HUES48 (cell line): Measurements from ENCODE around the gene STXBP4.

Experiments used
- H3K27ac ChIP-seq: one replicate; pipeline ENCODE4 v1.7.0; 2013; ENCODE audit warnings: low read depth, low read length, inconsistent platforms
- H3K27me3 ChIP-seq: 2 replicates; pipeline ENCODE4 v1.6.1; 2013; ENCODE audit warnings: mild to moderate bottlenecking, low read length; ENCODE audit not compliant: control insufficient read depth, insufficient read depth
- H3K36me3 ChIP-seq: 2 replicates; pipeline ENCODE4 v1.6.1; 2013; ENCODE audit warnings: low read length; ENCODE audit not compliant: control insufficient read depth, insufficient read depth
- H3K4me1 ChIP-seq: 2 replicates; pipeline ENCODE4 v1.6.1; 2013; ENCODE audit warnings: mild to moderate bottlenecking, low read length; ENCODE audit not compliant: control insufficient read depth, insufficient read depth
- H3K4me3 ChIP-seq: 2 replicates; pipeline ENCODE4 v1.5.1; 2013; ENCODE audit warnings: mild to moderate bottlenecking, low read depth, low read length
- H3K9ac ChIP-seq: 2 replicates; pipeline ENCODE4 v1.6.1; 2013; ENCODE audit warnings: mild to moderate bottlenecking, low read depth, low read length, moderate library complexity
- H3K9me3 ChIP-seq: 2 replicates; pipeline ENCODE4 v1.6.1; 2013; ENCODE audit warnings: low read length; ENCODE audit not compliant: control insufficient read depth, insufficient read depth

Gene STXBP4

DNA sequence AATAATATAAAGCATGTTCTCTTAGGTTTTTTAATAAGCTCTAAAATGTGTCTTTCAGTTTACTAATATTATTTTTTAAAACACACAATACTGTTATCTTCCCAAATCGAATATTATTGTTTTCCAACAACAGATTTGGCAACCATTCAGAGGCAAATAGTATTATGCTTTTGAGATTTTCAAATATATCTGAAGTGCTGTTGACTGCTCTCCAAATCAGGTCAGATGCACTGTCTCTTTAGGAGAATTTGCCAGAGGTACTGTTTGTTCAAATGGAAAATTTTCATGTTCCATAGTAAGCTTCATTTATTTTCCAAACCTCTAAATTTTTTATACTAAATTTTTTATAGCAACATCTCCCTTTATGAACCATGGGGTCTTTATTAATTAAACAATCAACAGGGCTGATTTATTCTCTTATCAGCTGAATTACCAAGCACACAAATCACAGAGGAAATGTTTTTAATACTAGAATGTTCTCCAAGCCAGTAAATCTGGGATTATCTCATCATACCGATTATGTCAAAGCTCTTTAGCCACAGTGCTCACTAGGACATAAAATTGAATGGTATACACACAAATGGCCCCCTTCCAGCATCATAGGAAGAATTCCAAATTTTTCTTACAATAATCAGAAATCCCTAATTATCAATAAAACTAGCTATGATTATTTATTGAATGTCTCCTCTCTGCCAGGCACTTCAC, 187.4 kb downstream of the STXBP4 start:
- no peak overlapping the region for H3K9ac ChIP-seq
- H3K36me3 ChIP-seq: no peaks in the 10 kb centered on the region
- H3K27ac ChIP-seq: no peak overlapping the region
- H3K27me3 ChIP-seq: no peaks in the 10 kb centered on the region
- no peak overlapping the region for H3K4me3 ChIP-seq
- no peaks in the 10 kb centered on the region for H3K9me3 ChIP-seq
- H3K4me1 ChIP-seq: no peaks in the 10 kb centered on the region

GRCh38 chr17:55157165-55157564, 188.6 kb downstream of the STXBP4 start:
- Histone ChIP-seq H3K4me3 (no peak overlapping the region), H3K27ac (no peak overlapping the region), H3K9me3 (no peaks in the 10 kb centered on the region), H3K4me1 (no peaks in the 10 kb centered on the region), H3K36me3 (no peaks in the 10 kb centered on the region), H3K9ac (no peak overlapping the region), H3K27me3 (no peaks in the 10 kb centered on the region)

GRCh38 chr17:55158439-55158838, 189.9 kb downstream of the STXBP4 start:
- Histone ChIP-seq H3K27ac (no peak overlapping the region), H3K27me3 (no peaks in the 10 kb centered on the region), H3K36me3 (no peaks in the 10 kb centered on the region), H3K9ac (no peak overlapping the region), H3K4me3 (no peak overlapping the region), H3K9me3 (no peaks in the 10 kb centered on the region), H3K4me1 (no peaks in the 10 kb centered on the region)

- no peaks in the 10 kb centered on the region for H3K4me1 ChIP-seq
- no peaks in the 10 kb centered on the region for H3K36me3 ChIP-seq
- H3K9ac ChIP-seq: no peak overlapping the region
These were observed 190.7 kb downstream of the STXBP4 start for GRCh38 chr17:55159251-55159650.

GRCh38 chr17:55160501-55160900, 191.9 kb downstream of the STXBP4 start:
- no peaks in the 10 kb centered on the region for H3K4me1 ChIP-seq
- no peaks in the 10 kb centered on the region for H3K36me3 ChIP-seq
- no peak overlapping the region for H3K4me3 ChIP-seq
- no peaks in the 10 kb centered on the region for H3K9me3 ChIP-seq
- no peak overlapping the region for H3K27ac ChIP-seq
- no peaks in the 10 kb centered on the region for H3K27me3 ChIP-seq
- H3K9ac ChIP-seq: no peak overlapping the region

More at GRCh38 chr17:55159251-55159650, 190.7 kb downstream of the STXBP4 start:
- Histone ChIP-seq H3K27ac (no peak overlapping the region), H3K9me3 (no peaks in the 10 kb centered on the region), H3K4me3 (no peak overlapping the region), H3K27me3 (no peaks in the 10 kb centered on the region)

DNA sequence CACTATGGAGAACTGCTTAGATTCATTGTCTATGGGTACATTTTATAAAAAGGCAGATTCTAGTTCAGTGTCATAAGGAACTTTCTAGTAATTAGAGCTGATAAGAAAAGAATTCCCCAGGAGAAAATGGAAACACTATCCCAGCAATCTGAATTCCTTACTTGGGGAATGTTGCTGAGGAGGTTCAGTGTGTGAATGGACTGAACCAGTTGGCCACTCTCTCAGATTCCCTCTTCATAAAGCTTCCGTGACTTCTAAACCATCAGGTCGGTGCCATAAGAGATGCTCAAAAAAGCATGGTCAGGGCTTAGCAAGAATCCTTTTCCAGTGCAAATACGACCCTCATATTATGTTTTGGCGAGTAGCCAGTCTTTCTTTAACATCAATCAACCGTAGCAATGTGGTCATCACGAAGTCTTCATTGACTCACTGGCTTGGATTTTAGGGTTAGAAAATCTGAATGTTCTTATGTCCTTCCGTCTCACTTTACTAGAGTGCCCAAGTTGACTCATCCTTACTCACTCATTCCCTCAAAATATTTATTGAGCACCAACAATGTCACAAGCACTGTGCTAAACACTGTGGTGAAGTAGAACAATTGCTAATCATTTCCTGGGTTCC, 193.5 kb downstream of the STXBP4 start:
- H3K9ac ChIP-seq: no peak overlapping the region
- H3K27ac ChIP-seq: no peak overlapping the region
- H3K27me3 ChIP-seq: no peaks in the 10 kb centered on the region
- H3K36me3 ChIP-seq: no peaks in the 10 kb centered on the region
- no peak overlapping the region for H3K4me3 ChIP-seq
- no peaks in the 10 kb centered on the region for H3K9me3 ChIP-seq
- H3K4me1 ChIP-seq: no peaks in the 10 kb centered on the region

GRCh38 chr17:55162556-55162946, 194.0 kb downstream of the STXBP4 start:
- H3K27me3 ChIP-seq: no peaks in the 10 kb centered on the region
- no peaks in the 10 kb centered on the region for H3K9me3 ChIP-seq
- no peak overlapping the region for H3K9ac ChIP-seq
- H3K27ac ChIP-seq: no peak overlapping the region
- H3K36me3 ChIP-seq: no peaks in the 10 kb centered on the region
- no peak overlapping the region for H3K4me3 ChIP-seq
- H3K4me1 ChIP-seq: no peaks in the 10 kb centered on the region

DNA sequence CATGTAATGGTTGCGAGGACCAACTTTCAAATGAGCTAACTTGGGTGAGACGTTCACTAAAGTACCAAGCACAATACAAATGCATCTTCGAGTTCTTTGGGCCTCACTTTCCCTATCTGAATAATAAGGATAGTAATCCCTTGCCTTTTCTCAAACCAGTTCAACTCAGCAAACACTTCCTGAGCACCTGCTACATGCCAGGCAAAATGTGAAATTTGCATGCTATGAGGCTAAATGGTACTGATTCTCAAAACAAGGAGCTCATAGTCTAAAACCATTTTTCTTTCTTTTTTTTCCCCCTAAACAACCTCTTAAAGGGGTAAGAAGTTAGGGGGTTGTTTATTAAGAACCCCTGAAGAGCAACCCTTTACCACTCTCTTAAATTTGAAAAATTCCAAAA, 194.8 kb downstream of the STXBP4 start:
- Histone ChIP-seq H3K9me3 (no peaks in the 10 kb centered on the region), H3K27me3 (no peaks in the 10 kb centered on the region), H3K4me1 (no peaks in the 10 kb centered on the region), H3K36me3 (no peaks in the 10 kb centered on the region), H3K4me3 (no peak overlapping the region), H3K9ac (no peak overlapping the region), H3K27ac (no peak overlapping the region)

DNA sequence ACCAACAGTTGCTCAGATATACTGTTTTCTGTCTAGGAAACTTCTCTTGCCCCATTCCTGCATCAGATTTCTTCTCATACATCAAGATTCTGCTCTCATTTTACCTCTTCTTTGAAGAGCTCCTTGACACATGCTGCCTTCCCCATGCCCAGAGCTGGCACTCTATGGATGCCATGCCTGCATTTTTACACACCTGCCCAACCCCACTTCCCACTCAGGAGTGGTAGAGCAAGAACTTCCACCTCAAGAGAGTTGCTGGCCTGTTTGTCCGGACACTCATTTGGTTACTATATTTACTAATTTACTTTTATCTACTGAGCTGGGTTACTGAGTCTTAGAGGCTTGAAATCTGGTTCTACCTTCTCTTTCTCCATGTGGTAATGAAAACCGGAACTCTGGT, 197.9 kb downstream of the STXBP4 start:
- no peaks in the 10 kb centered on the region for H3K4me1 ChIP-seq
- no peak overlapping the region for H3K9ac ChIP-seq
- H3K27me3 ChIP-seq: no peaks in the 10 kb centered on the region
- no peak overlapping the region for H3K4me3 ChIP-seq
- no peak overlapping the region for H3K27ac ChIP-seq
- H3K9me3 ChIP-seq: no peaks in the 10 kb centered on the region
- H3K36me3 ChIP-seq: no peaks in the 10 kb centered on the region

DNA sequence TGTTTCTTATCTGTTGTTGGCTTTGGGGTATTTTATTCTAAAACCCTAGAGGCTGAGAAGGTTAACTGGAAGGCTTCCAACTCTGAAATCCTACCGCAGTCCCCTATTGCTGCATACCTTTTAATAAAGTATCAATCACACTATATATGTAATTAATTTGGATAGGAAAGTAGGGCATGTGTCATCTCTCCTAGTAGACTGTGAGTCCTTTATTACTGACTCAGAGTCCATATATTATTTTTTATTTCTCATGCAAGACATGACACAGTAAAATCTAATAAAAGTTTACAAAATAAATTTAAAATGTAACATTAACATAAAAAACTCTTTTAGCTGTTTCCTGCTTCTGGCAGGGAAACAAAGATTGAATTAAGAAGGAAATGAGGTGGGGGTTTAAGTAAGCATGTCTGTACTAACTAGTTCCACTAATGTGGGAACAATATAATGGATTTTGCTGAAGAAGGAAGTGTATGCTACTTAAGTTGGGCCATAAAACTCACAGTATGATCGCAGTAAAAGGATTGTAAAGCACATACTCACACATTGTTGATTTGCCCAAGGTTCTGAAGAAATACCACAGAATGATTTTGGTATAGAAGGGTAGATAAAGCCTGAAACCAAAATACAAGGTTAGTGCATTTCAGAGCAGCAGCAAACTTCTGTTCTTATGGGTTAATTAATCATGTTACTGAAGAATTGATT, 198.6 kb downstream of the STXBP4 start:
- no peaks in the 10 kb centered on the region for H3K36me3 ChIP-seq
- H3K9me3 ChIP-seq: no peaks in the 10 kb centered on the region
- H3K27ac ChIP-seq: no peak overlapping the region
- H3K4me3 ChIP-seq: no peak overlapping the region
- no peak overlapping the region for H3K9ac ChIP-seq
- H3K4me1 ChIP-seq: no peaks in the 10 kb centered on the region
- H3K27me3 ChIP-seq: no peaks in the 10 kb centered on the region
